Astrocyte (in vitro differentiated cells and primary cell): ENCODE results near the gene COA1. TPM values are rescaled to one million over a fixed set of nuclear protein-coding genes. Genes with fewer than 3 reads are reported as not detected.

Experiments used
- DNase-seq: peaks from one replicate; pipeline ENCODE4 v3.0.0-alpha.2; 2010; ENCODE audit warnings: low read depth
- FAIRE-seq: peaks from 2 replicates; lab custom pipeline; 2011; peaks lifted over from hg19 to GRCh38; lab: Jason Lieb, UNC
- H2AFZ ChIP-seq: 2 replicates; pipeline ENCODE4 v1.6.0; 2012; ENCODE audit warnings: low read depth, low read length, inconsistent platforms
- H3K27ac ChIP-seq: 2 replicates; pipeline ENCODE4 v1.5.1; 2011; ENCODE audit warnings: low read depth, low read length, inconsistent platforms
- H3K27me3 ChIP-seq: 2 replicates; pipeline ENCODE4 v1.6.0; 2011; ENCODE audit warnings: low read length, inconsistent platforms; ENCODE audit not compliant: insufficient read depth
- H3K36me3 ChIP-seq: 2 replicates; pipeline ENCODE4 v1.5.1; 2011; ENCODE audit warnings: low read length, inconsistent platforms; ENCODE audit not compliant: insufficient read depth
- H3K4me1 ChIP-seq: 2 replicates; pipeline ENCODE4 v1.5.1; 2011; ENCODE audit warnings: low read length, inconsistent platforms; ENCODE audit not compliant: insufficient read depth
- H3K4me2 ChIP-seq: 2 replicates; pipeline ENCODE4 v1.6.0; 2012; ENCODE audit warnings: low read length, inconsistent platforms
- H3K4me3 ChIP-seq: 2 replicates; pipeline ENCODE4 v1.5.1; 2011; ENCODE audit warnings: low read depth, mild to moderate bottlenecking, low read length, inconsistent platforms; ENCODE audit not compliant: insufficient read depth
- H3K79me2 ChIP-seq: 2 replicates; pipeline ENCODE4 v1.6.0; 2012; ENCODE audit warnings: mild to moderate bottlenecking, low read length, inconsistent platforms; ENCODE audit not compliant: insufficient read depth
- H3K9ac ChIP-seq: 2 replicates; pipeline ENCODE4 v1.6.0; 2012; ENCODE audit warnings: mild to moderate bottlenecking, low read length, inconsistent platforms
- H3K9me3 ChIP-seq: 2 replicates; pipeline ENCODE4 v1.5.1; 2012; ENCODE audit warnings: low read depth, mild to moderate bottlenecking, low read length, inconsistent platforms; ENCODE audit not compliant: insufficient read depth
- H4K20me1 ChIP-seq: 2 replicates; pipeline ENCODE4 v1.6.0; 2012; ENCODE audit warnings: low read length, inconsistent platforms; ENCODE audit not compliant: insufficient read depth
- H3K27ac Mint-ChIP-seq: one replicate; pipeline ENCODE4 v1.8.0; 2021; ENCODE audit warnings: mild to moderate bottlenecking, mixed read lengths; ENCODE audit not compliant: unreplicated experiment
- H3K27me3 Mint-ChIP-seq: one replicate; pipeline ENCODE4 v1.8.0; 2021; ENCODE audit warnings: low read depth, mixed read lengths; ENCODE audit not compliant: unreplicated experiment
- H3K36me3 Mint-ChIP-seq: one replicate; pipeline ENCODE4 v1.8.0; 2021; ENCODE audit warnings: low read depth, mixed read lengths; ENCODE audit not compliant: unreplicated experiment
- H3K4me1 Mint-ChIP-seq: one replicate; pipeline ENCODE4 v1.8.0; 2021; ENCODE audit warnings: low read depth, mixed read lengths; ENCODE audit not compliant: unreplicated experiment
- H3K4me3 Mint-ChIP-seq: one replicate; pipeline ENCODE4 v1.8.0; 2021; ENCODE audit warnings: mild to moderate bottlenecking, moderate library complexity, mixed read lengths; ENCODE audit not compliant: unreplicated experiment
- H3K9me3 Mint-ChIP-seq: one replicate; pipeline ENCODE4 v1.8.0; 2021; ENCODE audit warnings: mild to moderate bottlenecking, mixed read lengths; ENCODE audit not compliant: unreplicated experiment
- EZH2 ChIP-seq: IDR thresholded peaks from 2 replicates; pipeline ENCODE4 v1.6.1; 2012; ENCODE audit warnings: mild to moderate bottlenecking, low read length, inconsistent platforms; ENCODE audit not compliant: insufficient read depth
- total RNA-seq: library from RNA; stranded (reverse); gene quantifications from 2 replicates; pipeline ENCODE4 v1.2.1, GENCODE V29; 2021
- TF ChIP-seq, protein P1 (sequence below): IDR thresholded peaks from 2 replicates; pipeline ENCODE4 v1.5.1; 2011; ENCODE audit warnings: low read depth, mild to moderate bottlenecking, inconsistent platforms, low read length, moderate library complexity; ENCODE audit not compliant: insufficient read depth

COA1 gene
- total RNA-seq, 1 donor from 2014 or later, result 47.0 TPM

DNA sequence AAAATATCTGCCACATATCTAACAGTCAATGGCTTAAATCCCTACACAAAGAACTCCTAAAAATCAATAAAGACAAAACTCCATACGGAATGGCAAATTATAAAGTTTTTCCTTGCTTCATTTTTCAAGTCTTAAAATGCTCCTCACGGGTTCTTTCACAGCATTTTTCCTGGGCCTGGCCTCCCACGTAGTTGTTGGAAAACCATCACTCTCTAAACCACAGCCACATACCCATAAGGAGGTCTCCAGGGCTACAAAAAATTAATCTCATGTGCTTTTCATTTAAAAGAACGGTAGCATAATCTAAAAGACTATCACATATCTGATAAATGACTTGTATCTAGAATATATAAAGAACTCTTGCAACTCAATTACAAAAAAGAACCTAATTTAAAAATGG, 2.9 kb downstream of the COA1 start:
- Histone ChIP-seq H3K27me3 (no peaks in the 10 kb centered on the region), H3K4me1 (peaks cover 7% of the 10 kb centered on the region), H3K27ac (no peak overlapping the region), H3K79me2 (peaks cover 77% of the 10 kb centered on the region), H3K36me3 (no peaks in the 10 kb centered on the region), H3K4me2 (no peak overlapping the region), H4K20me1 (peaks cover 17% of the 10 kb centered on the region), H3K4me3 (no peak overlapping the region), H3K9ac (no peak overlapping the region), H3K9me3 (no peaks in the 10 kb centered on the region), H2AFZ (no peak overlapping the region)
- Mint-ChIP-seq H3K36me3 (peaks cover 3% of the 10 kb centered on the region), H3K27me3 (no peaks in the 10 kb centered on the region), H3K27ac (peak overlapping the region; percentile 23), H3K4me3 (peak overlapping the region; percentile 14), H3K9me3 (no peaks in the 10 kb centered on the region), H3K4me1 (peaks cover 5% of the 10 kb centered on the region)
- no peak for TF ChIP-seq EZH2
- TF ChIP-seq, protein P1, sequence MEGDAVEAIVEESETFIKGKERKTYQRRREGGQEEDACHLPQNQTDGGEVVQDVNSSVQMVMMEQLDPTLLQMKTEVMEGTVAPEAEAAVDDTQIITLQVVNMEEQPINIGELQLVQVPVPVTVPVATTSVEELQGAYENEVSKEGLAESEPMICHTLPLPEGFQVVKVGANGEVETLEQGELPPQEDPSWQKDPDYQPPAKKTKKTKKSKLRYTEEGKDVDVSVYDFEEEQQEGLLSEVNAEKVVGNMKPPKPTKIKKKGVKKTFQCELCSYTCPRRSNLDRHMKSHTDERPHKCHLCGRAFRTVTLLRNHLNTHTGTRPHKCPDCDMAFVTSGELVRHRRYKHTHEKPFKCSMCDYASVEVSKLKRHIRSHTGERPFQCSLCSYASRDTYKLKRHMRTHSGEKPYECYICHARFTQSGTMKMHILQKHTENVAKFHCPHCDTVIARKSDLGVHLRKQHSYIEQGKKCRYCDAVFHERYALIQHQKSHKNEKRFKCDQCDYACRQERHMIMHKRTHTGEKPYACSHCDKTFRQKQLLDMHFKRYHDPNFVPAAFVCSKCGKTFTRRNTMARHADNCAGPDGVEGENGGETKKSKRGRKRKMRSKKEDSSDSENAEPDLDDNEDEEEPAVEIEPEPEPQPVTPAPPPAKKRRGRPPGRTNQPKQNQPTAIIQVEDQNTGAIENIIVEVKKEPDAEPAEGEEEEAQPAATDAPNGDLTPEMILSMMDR, result no peak
- FAIRE-seq, result no peak
- DNase-seq, result peak; percentile 63

DNA sequence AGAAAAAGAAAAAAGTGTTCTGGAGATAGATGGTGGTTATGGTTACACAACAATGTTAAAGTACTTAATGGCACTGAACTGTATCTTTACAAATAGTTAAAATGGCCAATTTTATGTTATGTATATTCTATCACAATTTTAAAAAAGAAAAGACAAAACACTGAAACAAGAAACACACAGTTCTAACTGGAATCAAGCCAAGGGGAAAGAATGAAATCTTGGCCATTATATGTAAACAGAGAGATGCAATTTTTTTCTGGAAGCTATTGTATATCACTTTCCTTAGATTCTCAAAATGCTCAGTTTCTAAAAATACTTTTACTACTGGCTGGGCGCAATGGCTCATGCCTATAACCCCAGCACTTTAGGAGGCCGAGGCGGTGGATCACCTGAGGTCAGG, 4.1 kb downstream of the COA1 start:
- H3K4me1 Mint-ChIP-seq, result peaks cover 13% of the 10 kb centered on the region
- peaks cover 87% of the 10 kb centered on the region for H3K79me2 ChIP-seq

GRCh38 chr7:43723007-43723341, 6.3 kb downstream of the COA1 start:
- DNase-seq, result no peak
- no peak for FAIRE-seq
- Histone ChIP-seq H3K4me1 (peaks cover 8% of the 10 kb centered on the region), H4K20me1 (peaks cover 24% of the 10 kb centered on the region), H3K4me3 (no peak overlapping the region), H3K79me2 (peaks cover 92% of the 10 kb centered on the region), H3K36me3 (no peaks in the 10 kb centered on the region), H3K9me3 (no peaks in the 10 kb centered on the region), H3K4me2 (no peak overlapping the region), H3K9ac (no peak overlapping the region), H3K27me3 (no peaks in the 10 kb centered on the region), H3K27ac (no peak overlapping the region), H2AFZ (no peak overlapping the region)
- Mint-ChIP-seq H3K9me3 (no peaks in the 10 kb centered on the region), H3K4me3 (no peak overlapping the region), H3K4me1 (peaks cover 14% of the 10 kb centered on the region), H3K27ac (no peak overlapping the region), H3K36me3 (peaks cover 3% of the 10 kb centered on the region), H3K27me3 (no peaks in the 10 kb centered on the region)
- TF ChIP-seq EZH2, result no peak
- TF ChIP-seq, protein P1, result no peak

More for the DNA sequence above, 4.1 kb downstream of the COA1 start:
- H3K27me3 Mint-ChIP-seq, result no peaks in the 10 kb centered on the region
- Histone ChIP-seq H3K9ac (no peak overlapping the region), H3K4me1 (peaks cover 15% of the 10 kb centered on the region), H3K9me3 (no peaks in the 10 kb centered on the region), H3K4me3 (no peak overlapping the region), H3K27me3 (no peaks in the 10 kb centered on the region), H3K4me2 (no peak overlapping the region), H3K36me3 (no peaks in the 10 kb centered on the region), H4K20me1 (peaks cover 24% of the 10 kb centered on the region), H3K27ac (no peak overlapping the region), H2AFZ (no peak overlapping the region)
- H3K27ac Mint-ChIP-seq, result no peak overlapping the region
- no peak overlapping the region for H3K4me3 Mint-ChIP-seq
- TF ChIP-seq, protein P1, result no peak
- TF ChIP-seq EZH2, result no peak
- no peaks in the 10 kb centered on the region for H3K9me3 Mint-ChIP-seq
- H3K36me3 Mint-ChIP-seq, result peaks cover 3% of the 10 kb centered on the region
- FAIRE-seq (no peak), DNase-seq (no peak)
